ENCODE data around the gene JMJD1C.

The JMJD1C gene

DNA sequence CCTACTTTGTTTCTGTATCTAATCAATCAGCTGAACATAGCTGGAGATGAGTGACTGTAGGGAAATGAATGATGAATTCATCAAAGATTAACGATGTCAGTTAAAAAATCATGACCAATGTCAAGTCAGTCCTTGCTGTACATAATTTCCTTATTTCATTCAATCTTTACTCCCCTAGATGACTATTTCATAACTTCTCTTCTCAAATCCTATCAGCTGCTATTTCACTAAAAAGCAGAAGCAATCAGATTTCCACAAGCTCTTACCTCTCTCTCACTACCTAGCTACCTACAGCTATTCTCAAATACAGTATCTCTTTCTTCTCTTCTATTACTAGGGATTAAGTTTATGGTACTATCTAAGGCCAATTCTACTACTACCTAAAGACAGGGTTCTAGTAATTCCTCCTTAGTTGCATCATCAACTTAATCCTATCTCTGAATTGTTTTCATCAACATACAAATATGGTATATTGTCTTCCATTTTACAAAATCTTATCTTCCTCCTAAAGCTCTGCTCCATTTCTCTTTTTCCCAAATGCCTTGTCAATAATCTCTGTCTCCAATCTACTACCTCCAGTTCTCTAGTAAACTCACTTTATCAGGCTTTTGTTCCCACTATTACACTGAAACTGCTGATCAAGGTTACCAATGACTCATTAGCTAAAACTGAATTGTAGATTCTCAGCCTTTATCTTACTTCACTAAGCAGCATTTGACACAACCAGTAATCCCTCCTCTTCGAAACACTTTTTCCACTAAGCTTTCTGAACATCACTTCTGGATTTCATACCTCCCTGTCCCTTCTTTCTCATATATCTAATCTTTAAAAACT is 28.4 kb downstream of the JMJD1C start:
- DNase-seq (ENCODE audit: low read depth, low spot score) = no peak

DNA sequence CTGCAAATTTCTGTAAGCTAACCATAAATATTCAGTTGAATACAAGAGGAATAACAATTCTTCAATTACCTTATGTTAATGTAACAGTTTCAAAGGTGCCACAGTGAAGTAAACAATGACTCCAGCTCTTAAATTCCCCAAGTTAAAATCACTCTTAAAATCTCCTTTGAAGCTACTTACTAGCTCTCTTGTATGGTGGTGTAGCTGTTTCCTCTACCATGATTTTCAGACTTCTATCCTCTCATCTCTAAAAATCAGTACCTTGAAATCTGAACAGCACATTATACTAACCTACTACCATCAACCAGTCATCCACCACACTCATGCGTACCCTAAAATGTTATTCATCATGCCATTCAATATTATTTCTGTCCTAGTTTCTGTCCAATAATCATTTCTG is 29.6 kb downstream of the JMJD1C start:
- DNase-seq (ENCODE audit: low read depth, low spot score) = no peak

DNA sequence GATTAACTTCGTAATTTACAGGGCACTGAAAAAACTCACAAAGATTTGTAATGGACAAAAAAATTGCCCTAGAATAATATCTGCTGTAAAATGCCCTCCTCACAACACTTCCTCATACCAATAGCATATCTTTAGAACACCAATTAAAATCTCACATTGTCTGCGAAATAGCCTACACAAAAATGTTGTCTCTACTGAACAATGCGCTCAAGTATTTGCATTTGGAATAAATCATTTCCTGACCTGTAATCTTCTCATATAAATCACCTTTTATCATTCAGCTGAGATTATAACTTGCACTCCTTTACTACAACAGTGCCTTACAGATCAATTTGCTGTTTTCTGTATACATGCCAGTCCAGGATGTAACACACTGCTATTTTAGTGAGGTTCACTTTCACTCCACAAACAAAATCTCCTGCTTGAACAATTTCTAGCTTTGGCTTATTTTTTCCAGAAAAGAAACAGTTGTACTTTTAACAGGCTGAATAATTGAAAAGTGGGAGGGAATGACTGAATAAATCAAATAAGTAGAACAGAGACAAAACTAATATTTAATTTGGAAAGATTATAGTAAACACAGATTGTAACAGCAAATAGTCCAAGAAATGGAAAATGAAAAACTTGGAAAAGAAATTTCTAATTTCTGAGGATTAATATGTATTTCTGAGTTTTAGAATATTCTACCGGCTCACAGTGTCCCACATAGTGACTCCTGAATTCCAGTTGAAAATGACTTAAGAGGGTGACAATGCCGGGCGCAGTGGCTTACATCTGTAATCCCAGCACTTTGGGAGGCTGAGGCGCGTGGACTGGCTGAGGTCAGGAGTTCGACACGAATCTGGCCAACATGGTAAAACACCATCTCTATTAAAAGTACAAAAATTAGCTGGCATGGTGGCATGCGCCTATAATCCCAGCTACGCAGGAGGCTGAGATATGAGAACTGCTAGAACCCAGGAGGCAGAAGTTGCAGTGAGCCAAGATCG is 30.6 kb downstream of the JMJD1C start:
- no peak for DNase-seq (ENCODE audit: low read depth, low spot score)

DNA sequence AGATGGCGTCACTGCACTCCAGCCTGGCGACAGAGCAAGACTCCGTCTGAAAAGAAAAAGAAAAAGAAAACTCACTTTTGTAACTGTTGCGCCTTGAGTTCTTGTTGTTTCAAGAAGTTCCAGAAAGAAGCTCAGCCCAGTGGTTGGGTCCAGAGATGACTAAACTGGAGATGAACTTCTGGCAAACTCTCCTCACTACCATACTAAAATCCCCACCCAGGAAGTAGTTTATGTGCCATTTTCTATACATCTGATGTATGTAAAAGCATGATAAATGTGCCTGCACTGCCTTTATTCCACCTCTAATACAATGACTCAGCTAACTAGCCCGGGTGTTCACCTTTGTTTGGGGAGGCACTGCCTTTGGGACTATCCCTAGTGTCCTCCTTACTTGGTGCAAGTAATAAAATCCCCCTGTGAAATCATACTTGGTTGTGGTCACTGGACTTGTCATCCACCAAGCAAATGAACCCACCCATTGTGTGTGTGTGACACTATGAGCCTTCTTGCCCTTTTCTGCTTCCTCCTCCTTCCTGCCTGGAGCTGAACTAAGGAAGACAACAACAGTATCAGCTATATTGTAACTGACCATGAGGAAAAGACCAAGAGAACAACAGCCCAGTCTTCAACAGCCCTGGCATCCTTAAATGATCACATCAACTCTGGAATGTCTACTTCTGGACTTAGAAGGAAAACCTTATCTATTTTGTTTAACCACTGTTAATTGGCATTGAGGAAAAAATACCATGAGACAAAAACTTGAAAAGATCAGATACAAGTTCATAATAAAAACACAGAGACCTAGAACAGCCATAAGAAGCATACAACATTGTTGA is 33.6 kb downstream of the JMJD1C start:
- DNase-seq (ENCODE audit: low read depth, low spot score) = no peak

DNA sequence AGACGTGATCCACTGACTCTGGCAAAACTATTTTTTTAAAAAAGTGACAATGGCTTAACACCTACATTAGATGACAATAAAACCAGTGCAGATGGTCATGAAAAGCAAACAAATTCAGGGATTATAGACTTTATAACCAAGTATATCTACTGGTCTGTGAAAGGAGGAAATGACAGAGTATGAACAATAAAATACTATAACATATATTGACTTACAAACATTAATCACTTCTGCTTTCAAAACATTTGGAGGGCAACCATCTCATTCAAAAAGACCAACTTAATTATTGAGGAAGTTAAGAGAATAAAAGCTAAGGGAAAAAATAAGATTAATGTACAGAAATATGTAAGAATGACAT is 34.8 kb downstream of the JMJD1C start:
- no peak for DNase-seq (ENCODE audit: low read depth, low spot score)

DNA sequence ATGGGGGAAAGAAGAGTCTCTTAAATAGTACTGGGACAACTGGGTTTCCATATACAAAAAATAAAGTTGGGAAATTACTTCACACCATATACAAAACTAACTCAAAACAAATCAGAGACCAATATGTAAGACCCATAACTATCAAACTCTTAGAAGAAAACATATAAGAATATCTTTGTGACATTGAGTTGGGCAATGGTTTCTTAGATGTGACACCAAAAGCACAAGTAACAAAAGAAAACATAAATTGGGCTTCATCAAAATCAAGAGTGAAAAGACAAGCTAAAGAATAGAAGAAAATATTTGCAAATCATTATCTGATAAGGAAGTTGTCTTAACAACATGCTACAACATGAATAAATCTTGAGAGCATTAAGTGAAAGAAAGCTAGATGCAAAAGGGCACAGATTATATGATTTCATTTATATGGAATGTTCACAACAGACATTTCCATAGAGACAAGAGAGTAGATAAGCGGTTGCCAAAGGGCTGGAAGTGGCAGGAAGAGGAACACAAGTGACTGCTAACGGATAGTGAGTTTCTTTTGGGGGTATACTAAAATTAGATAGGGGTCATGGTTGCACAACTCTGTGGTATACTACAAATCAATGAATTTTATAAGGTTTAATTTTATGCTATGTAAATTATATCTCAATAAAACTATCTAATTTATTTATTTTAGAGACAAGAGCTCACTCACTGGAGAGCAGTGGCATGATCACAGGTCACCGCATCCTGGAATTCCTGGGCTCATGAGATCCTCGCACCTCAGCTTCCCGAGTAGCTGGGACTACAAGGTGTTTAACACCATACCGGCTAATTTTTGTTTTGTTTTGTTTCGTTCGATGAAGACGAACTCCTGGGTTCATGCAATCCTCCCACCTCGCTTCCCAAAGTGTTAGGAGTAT is 35.4 kb downstream of the JMJD1C start:
- no peak for DNase-seq (ENCODE audit: low read depth, low spot score)

DNA sequence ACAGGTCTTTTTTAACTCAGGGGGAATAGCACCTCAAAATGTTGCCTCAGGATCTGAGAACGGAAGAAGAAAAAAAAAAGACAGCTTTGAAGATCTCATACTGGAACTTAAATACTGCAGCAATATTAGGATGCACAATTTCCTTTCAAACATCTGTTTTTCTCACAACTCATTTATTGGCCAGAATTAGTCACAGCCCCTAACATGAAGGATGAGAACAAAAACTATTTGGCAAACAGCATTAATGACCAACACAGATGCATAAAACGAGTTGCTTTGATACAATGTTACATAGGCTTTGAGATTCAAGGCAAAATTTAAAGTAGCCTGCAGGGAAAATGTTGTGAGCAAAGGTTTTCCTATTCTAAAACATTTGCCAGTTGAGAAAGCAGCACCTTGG is 36.5 kb downstream of the JMJD1C start:
- DNase-seq (ENCODE audit: low read depth, low spot score) = no peak

DNA sequence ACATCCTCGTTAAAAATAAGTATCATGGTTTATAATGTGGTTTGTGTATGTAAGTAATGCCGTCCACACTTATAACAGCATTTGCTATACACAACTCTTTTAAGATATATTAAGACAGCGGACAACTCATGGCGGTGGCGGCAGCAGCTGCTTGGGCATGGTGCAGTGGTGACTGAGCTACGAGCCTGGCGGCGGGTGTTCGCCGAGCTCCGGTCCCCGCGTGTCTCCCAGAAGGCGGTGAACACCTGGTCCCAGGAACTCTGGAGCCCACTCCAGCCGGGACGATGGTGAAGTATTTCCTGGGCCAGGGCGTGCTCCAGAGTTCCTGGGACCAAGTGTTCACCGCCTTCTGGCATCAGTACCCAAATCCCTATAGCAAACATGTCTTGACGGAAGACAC is 38.8 kb downstream of the JMJD1C start:
- no peak for DNase-seq (ENCODE audit: low read depth, low spot score)

DNA sequence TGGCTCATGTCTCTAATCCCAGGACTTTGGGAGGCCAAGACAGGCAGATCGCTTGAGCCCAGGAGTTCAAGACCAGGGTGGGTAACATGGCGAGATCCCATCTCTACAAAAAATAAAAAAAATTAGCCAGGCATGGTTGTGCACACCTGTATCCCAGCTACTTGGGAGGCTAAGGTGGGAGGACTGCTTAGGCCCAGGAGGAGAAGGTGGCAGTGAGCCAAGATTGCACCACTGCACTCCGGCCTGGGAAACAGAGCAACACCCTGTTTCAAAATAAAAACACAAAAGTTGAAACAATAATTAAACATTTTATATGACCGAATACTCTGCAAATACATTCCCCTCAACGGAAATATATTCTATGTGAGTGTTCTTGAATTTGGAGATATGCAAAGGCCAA is 40.3 kb downstream of the JMJD1C start:
- no peak for DNase-seq (ENCODE audit: low read depth, low spot score)

DNA sequence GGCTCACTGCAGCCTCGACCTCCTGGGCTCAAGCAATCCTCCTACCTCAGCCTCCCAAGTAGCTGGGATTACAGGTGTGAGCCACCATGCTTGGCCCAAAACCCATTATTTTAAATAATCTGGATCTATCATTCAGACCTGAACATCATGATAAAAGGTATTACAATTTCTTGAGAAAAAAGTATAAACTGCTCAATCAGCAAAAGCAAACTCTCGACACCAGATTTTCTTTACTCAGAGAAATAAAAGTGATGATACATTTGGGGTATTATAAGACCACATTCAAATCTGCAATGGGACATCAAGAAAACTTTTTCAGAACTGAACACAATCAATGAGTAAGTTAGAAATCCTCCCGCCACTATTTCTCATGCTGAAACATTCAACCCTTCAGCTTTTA is 41.2 kb downstream of the JMJD1C start:
- no peak for DNase-seq (ENCODE audit: low read depth, low spot score)

DNA sequence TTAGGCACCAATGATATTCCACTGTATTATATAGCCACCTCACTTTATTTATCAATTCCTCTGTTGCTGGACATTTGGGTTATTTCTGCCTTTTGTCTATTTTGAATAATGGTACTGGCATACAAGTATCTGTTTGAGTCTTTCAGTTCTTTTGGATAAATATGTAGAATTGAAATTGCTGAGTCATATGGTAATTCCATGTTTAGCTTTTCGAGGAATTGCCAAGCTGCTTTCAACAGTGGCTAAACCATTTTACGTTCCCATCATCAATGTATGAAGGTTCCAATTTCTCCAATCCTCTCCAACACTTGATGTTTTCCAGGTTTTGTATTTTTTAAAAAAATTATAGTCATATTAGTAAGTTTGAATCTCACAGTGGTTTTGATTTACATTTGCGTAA is 42.3 kb downstream of the JMJD1C start:
- no peak for DNase-seq (ENCODE audit: low read depth, low spot score)

DNA sequence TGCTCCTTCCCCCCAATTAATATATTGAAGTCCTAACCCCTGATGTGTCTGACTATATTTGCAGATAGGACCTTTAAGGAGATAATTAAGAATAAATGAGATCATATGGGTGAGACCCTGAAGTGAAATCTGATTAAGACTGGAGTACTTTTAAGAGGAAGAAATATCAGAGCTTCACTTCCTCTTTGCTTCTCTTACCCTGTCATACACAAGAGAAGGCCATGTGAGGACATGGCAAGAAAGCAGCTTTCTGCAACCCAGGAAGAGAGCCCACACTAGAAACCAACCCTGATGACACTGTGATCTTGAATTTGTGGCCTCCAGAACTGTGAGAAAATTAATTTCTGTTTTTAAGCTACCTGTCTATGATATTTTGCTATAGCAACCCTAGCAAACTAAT is 44.2 kb downstream of the JMJD1C start:
- DNase-seq (ENCODE audit: low read depth, low spot score) = no peak

DNA sequence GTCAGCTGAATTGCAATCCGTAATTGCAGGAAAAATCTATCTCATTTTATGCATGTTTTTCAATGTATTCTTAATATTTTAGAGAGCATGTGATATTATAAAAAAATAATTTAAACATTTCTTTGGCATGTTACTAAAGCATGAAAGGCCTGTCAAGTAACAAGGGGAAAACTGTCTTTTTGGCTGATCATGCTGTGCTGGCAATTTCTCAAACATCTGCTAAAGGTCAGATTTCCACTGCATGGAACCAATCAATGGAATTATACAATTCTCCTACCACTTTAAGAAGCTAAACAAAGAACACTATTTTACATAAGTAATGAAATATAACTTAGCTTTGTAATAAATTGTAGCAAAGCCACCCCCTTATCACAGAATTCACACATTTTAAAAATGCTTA is 49.4 kb downstream of the JMJD1C start:
- no peak for DNase-seq (ENCODE audit: low read depth, low spot score)

DNA sequence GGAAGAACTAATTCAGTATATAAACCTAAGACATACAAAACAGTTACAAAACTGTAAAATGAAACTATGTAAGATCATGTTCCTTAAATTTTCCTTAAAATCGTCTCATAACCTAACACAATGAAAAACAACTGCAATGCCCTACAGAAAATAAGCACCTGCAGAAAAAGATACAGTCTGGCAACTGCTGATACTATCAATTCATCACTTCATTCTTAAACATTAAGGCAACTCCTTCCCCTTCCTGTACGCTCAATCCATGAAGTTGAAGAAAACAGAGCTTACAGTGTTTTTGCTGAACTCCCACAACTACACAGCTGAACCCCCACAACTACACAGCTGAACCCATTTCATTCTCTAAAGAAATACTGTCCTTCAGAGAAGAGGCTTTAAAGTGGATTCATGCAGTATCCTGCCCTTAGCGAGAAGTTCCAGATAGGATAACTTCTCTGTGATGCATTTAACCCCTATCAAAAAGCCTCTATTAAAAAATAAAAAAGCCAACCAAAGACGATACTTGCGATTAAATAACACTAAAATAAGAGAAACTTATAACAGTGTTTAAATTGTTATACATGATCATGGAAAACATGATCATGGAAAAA is 50.0 kb downstream of the JMJD1C start:
- no peak for DNase-seq (ENCODE audit: low read depth, low spot score)

DNA sequence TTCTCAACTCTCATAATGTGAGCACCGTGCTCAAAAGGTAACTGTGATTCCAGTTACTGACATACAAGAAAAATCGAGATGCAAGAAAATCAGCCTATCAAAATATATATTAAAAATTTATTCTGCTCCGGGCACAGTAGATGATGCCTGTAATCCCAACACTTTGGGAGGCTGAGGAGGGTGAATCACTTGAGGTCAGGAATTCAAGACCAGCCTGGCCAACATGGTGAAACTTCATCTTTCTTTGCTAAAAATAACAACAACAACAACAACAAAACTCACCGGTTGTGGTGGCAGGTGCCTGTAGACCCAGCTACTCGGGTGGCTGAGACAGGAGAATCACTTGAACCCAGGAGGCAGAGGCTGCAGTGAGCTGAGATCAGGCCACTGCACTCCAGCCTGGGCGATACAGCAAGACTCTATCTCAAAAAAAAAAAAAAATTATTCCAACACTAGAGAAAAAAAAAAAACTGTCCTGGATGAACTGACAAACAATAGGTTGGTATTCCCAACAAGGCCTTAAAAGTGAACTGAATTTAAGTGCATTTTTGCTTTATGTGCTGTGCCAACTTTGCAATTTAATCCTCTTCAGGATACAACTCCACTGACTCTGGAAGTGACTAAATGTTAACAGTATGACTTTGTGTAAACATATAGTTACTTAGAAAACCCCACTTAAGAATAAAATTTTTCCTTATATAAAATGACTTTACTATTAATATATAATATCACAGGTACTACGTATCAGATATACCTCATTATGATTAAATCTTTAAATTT is 51.1 kb downstream of the JMJD1C start:
- no peak for DNase-seq (ENCODE audit: low read depth, low spot score)

DNA sequence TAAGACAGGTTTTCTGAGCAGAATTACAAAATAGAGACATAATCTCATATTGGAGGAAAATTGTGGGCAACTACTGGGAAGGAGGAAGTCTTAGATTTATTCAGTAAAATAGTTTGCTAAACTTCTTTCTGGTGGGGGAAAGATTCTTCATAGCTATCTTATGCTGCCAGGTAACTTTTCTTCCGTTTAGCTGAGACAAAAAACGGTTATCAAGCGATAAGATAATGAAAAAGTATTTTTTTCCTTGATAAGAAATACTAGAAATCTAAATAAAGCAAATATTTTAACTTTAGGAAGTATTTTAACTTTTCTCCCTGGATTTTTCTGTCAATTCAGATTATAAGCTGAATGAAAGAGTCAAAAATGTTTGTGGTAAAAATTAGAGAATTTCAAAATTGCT is 52.3 kb downstream of the JMJD1C start:
- no peak for DNase-seq (ENCODE audit: low read depth, low spot score)

DNA sequence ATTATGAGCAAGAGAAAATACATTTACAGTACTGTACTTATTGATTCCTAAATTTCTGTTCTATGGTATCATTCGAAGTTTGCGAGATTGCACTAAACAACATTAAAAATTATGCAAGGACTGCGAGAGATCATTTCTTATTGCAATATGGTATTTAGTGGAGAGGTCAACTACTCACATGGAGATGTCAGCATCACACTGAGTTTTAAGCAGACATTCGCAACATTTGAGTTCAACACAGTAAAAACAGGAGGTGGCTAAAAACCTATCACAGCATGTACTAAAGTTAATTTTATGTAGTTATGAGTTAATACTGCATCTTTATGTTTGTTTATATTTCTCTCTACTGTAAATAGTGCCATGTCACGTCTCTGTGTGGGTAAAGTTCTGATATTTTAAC is 53.5 kb downstream of the JMJD1C start:
- DNase-seq (ENCODE audit: low read depth, low spot score) = no peak

DNA sequence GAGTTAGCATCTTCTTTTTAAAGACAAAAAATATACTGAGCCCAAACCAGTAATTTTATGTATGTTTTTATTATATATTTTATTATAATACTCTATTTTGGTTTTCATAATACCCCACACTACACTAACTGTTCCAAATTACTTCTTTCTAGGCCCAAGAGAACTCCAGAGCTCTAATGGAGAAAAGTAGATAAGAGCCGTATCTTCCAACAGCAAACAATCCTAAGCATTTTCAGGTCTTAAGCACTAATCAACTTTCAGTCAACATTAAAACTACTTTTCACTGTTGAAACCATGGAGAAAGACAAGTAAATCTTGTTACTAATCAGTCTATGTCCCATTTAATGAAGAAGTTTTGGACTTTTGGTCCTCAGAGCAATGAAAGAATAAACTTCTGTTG is 55.1 kb downstream of the JMJD1C start:
- no peak for DNase-seq (ENCODE audit: low read depth, low spot score)

DNA sequence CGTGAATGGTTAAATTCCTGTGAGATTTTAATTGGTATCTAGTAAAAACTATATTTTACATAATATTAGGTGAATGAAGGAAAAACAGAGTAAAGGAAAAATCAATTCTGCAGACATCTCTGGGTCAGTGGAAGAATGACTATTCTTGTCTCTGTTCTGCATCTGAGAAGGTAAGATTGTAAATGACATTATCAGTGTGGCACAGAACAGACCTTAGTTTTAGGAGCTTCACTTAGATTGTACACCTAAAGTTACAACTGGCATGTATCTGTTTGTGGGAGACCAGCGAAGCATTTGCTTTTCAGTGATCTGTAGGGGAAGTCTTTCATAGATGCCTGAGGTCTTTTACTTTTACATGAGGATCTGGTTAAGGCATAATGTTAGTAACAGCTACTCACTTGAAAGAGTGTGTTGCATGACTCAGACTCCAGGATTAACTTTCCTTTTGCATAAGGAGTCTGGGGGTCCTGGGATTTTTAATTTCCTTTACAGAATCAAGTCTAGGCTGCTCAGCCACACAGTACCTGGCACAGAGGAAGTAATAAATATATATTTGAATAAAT is 56.2 kb downstream of the JMJD1C start:
- DNase-seq (ENCODE audit: low read depth, low spot score) = no peak

Data from smooth muscle cell of the brain vasculature (primary cell).